Urinary bladder (tissue), 4 donors: ENCODE data around the gene SENP7. TPM values are rescaled to one million over a fixed set of nuclear protein-coding genes. Genes with fewer than 3 reads are reported as not detected.
"Not testable (repeated sequence)": the region's sequence is repeated elsewhere in the genome, so short reads cannot be mapped to it uniquely, and the experiment has no call there.

Experiments
- DNase-seq: peaks from one replicate; pipeline ENCODE4 v3.0.0-alpha.2; 2015; ENCODE audit errors: extremely low spot score
- H3K27ac ChIP-seq: one replicate; pipeline ENCODE4 v1.5.1; 2013; ENCODE audit warnings: low read depth, mild to moderate bottlenecking, moderate library complexity
- H3K36me3 ChIP-seq: one replicate; pipeline ENCODE4 v1.6.1; 2013; ENCODE audit warnings: mild to moderate bottlenecking, moderate library complexity; ENCODE audit not compliant: insufficient read depth
- H3K4me1 ChIP-seq: one replicate; pipeline ENCODE4 v1.6.1; 2013; ENCODE audit warnings: mild to moderate bottlenecking, moderate library complexity; ENCODE audit not compliant: insufficient read depth
- H3K4me3 ChIP-seq: one replicate; pipeline ENCODE4 v1.5.1; 2013; ENCODE audit warnings: low read depth, low read length
- WGBS: extraction: QIAGEN DNeasy Blood & Tissue Kit; methylation state at CpG from one replicate; pipeline ENCODE4 v1.1.7; 2013; 5-methylcytosine and 5-hydroxymethylcytosine counted together
- polyA plus RNA-seq: library from polyadenylated mRNA; stranded (reverse); fragments of 200-250 nt; gene quantifications from one replicate; pipeline ENCODE4 v1.2.3, GENCODE V29; 2013
- total RNA-seq: library from RNA; depleted of rRNA; stranded (reverse); fragments of >200 nt; gene quantifications from one replicate; pipeline ENCODE4 v1.2.3, GENCODE V29; 2014
- donor health status: healthy with polysubstance abuse.
- donor health status: healthy.

Gene SENP7
- total and polyA plus RNA-seq, 2 donors: 13.1 to 136 TPM

DNA sequence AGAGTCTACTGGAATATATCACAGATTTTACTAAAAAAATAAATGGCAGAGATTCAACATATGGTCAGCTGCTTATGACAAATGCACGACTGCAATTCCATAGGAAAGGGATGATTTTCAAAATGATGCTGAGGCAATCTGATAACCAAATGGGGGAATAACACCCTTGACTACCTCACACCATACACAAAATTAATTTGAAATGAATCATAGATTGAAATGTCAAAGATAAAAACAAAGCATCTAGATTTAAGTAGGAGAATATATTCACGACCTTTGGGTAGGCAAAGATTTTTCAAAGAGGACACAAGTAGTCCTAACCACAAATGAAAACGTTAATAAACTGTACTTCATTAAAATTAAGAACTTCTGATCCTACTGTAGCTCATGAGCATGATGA is 11.2 kb downstream of the SENP7 start:
- Histone ChIP-seq H3K4me1 (no peaks in the 10 kb centered on the region), H3K4me3 (no peak overlapping the region), H3K36me3 (peaks cover 4% of the 10 kb centered on the region), H3K27ac (no peak overlapping the region)
- DNase-seq: no peak
- 78% methylated on average over 3 of the region's 3 CpGs for WGBS

DNA sequence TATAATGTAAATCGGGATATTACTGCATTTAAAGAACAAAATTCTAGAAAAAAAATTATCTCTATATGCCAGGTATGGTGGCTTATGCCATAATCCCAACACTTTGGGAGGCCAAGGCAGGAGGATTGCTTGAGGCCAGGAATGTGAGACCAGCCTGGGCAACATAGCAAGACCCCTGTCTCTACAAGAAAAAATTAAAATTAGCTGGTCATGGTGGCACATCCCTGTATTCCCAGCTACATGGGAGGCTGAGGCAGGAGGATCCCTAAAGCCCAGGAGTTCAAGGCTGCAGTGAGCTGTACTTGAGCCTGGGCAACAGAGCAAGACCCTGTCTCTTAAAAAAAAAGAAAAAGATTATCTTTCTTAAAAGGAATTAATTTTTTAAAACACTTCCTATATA is 12.8 kb downstream of the SENP7 start:
- 97% methylated on average over 1 of the region's 1 CpG for WGBS
- DNase-seq: no peak
- H3K4me3 ChIP-seq: no peak overlapping the region
- H3K4me1 ChIP-seq: no peaks in the 10 kb centered on the region
- H3K27ac ChIP-seq: no peak overlapping the region
- peaks cover 4% of the 10 kb centered on the region for H3K36me3 ChIP-seq

DNA sequence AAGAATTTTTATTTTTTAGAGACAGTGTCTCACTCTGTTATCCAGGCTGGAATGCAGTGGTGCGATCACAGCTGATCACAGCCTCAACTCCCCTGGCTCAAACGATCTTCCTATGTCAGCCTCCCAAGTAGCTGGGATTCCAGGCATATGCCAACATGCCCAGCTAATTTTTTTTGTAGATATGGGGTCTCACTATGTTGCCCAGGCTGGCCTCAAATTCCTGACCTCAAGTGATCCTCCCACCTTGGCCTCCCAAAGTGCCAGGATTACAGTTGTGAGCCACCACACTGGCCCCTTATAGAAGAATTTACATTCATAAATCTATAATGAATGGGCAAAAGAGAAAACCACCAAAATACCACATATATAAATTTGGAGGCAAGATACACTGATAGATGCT is 15.2 kb downstream of the SENP7 start:
- DNase-seq: no peak
- H3K36me3 ChIP-seq: peaks cover 2% of the 10 kb centered on the region
- H3K4me3 ChIP-seq: no peak overlapping the region
- 97% methylated on average over 2 of the region's 2 CpGs for WGBS
- H3K4me1 ChIP-seq: no peaks in the 10 kb centered on the region
- no peak overlapping the region for H3K27ac ChIP-seq

DNA sequence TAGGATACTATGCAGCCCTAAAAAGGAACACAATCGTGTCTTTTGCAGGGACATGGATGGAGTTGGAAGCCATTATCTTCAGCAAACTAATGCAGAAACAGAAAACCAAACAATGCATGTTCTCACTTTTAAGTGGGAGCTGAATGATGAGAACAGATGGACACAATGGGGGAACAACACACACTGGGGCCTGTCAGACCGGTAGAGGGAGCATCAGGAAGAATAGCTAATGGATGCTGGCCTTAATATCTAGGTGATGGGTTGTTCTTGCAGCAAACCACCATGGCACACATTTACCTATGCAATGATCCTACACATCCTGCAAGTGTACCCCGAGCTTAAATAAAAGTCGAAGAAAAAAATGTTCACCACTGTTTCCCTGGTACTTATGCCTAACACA is 17.5 kb downstream of the SENP7 start:
- DNase-seq: no peak
- 83% methylated on average over 4 of the region's 4 CpGs for WGBS
- Histone ChIP-seq H3K36me3 (no peaks in the 10 kb centered on the region), H3K4me3 (no peak overlapping the region), H3K27ac (no peak overlapping the region), H3K4me1 (no peaks in the 10 kb centered on the region)

DNA sequence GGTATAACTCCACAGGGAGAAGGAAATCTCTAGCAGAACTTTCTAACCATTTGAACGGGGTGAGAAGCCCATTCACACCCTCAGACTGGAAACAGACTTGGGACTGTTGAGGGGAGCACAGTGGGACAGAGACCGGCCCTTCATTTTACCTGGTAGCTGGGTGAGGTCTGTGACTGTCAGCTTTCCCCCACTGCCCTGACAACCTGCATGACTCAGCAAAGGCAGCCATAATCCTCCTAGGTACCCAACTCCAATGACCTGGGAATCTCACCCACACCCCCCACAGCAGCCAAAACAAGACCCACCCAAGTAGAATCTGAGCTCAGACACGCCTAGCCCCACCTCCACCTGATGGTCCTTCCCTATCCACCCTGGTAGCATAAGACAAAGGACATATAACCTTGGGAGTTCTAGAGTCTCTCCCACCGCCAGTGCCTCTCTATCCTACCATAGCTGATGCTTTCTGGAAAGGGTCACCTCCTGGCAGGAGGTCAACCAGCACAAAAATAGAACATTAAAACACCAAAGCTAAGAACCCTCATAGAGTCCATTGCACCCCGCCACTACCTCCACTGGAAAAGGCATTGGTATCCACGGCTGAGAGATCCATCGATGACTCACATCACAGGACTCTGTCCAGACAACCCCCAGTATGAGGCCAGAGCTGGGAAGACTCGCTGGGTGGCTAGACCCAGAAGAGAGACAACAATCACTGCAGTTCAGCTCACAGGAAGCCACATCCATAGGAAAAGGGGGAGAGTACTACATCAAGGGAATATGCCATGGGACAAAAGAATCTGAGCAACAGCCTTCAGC is 28.0 kb downstream of the SENP7 start:
- 91% methylated on average over 8 of the region's 8 CpGs for WGBS
- no peak for DNase-seq
- H3K4me1 ChIP-seq: no peaks in the 10 kb centered on the region
- H3K27ac ChIP-seq: no peak overlapping the region
- H3K4me3 ChIP-seq: no peak overlapping the region
- H3K36me3 ChIP-seq: no peaks in the 10 kb centered on the region

DNA sequence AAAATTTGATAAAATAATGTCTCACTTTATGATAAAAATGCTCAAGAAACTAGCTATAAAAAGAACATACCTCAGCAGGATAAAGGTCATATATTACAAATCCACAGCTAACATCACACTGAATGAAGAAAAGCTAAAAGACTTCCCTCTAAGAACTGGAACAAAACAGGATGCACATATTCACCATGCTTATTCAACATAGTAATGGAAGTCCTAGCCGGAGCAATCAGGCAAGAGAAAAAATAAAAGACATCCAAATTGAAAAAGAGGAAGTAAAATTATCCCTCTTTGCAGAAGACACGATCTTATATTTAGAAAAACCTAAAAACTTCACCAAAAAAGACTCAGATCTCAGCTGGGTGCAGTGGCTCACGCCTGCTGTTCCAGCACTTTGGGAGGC is 34.0 kb downstream of the SENP7 start:
- DNase-seq: no peak
- Histone ChIP-seq H3K4me1 (no peaks in the 10 kb centered on the region), H3K4me3 (no peak overlapping the region), H3K36me3 (no peaks in the 10 kb centered on the region), H3K27ac (no peak overlapping the region)
- 81% methylated on average over 3 of the region's 3 CpGs for WGBS

DNA sequence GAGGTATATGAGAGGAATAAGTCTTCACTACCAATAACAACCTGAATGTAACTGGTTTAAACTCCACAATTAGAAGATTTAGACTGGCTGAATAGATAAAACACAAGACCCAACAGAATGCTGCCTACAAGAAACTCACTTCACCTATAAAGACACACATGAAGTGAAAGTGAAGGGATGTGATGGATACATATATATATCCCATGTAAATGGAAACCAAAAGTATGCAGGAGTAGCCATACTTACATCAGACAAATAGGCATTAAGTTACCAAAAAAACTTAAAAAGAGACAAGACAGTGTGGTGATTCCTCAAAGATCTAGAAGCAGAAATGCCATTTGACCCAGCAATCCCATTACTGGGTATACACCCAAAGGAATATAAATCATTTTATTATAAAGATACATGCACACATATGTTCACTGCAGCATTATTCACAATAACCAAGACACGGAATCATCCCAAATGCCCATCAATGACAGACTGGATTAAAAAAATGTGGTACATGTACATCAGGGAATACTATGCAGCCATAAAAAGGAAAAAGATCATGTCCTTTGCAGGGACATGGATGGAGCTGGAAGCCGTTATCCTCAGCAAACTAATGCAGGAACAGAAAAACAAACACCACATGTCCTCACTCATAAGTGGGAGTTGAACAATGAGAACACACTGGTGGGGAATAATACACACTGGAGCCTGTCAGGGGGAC is 38.0 kb downstream of the SENP7 start:
- H3K4me3 ChIP-seq, H3K36me3 ChIP-seq, DNase-seq, H3K4me1 ChIP-seq, H3K27ac ChIP-seq: not testable (repeated sequence)
- 94% methylated on average over 2 of the region's 2 CpGs for WGBS

DNA sequence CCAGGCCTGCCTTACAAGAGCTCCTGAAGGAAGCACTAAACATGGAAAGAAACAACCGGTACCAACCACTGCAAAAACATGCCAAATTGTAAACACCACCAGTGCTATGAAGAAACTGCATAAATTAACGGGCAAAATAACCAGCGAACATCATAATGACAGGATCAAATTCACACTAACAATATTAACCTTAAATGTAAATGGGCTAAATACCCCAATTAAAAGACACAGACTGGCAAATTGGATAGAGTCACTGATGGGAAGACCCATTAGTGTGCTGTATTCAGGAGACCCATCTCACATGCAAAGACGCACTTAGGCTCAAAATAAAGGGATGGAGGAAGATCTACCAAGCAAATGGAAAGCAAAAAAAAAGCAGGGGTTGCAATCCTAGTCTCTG is 44.3 kb downstream of the SENP7 start:
- DNase-seq, H3K27ac ChIP-seq, H3K4me1 ChIP-seq, H3K36me3 ChIP-seq, H3K4me3 ChIP-seq: not testable (repeated sequence)
- WGBS: 98% methylated on average over 4 of the region's 4 CpGs

DNA sequence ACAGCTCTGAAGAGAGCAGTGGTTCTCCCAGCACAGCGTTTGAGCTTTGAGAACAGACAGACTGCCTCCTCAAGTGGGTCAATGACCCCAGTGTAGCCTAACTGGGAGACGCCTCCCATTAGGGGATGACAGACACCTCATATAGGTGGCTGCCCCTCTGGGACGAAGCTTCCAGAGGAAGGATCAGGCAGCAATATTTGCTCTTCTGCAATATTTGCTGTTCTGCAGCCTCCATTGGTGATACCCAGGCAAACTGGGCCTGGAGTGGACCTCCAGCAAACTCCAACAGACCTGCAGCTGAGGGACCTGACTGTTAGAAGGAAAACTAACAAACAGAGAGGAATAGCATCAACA is 45.7 kb downstream of the SENP7 start:
- H3K4me1 ChIP-seq, H3K36me3 ChIP-seq, H3K27ac ChIP-seq, H3K4me3 ChIP-seq, DNase-seq: not testable (repeated sequence)
- 68% methylated on average over 3 of the region's 3 CpGs for WGBS

DNA sequence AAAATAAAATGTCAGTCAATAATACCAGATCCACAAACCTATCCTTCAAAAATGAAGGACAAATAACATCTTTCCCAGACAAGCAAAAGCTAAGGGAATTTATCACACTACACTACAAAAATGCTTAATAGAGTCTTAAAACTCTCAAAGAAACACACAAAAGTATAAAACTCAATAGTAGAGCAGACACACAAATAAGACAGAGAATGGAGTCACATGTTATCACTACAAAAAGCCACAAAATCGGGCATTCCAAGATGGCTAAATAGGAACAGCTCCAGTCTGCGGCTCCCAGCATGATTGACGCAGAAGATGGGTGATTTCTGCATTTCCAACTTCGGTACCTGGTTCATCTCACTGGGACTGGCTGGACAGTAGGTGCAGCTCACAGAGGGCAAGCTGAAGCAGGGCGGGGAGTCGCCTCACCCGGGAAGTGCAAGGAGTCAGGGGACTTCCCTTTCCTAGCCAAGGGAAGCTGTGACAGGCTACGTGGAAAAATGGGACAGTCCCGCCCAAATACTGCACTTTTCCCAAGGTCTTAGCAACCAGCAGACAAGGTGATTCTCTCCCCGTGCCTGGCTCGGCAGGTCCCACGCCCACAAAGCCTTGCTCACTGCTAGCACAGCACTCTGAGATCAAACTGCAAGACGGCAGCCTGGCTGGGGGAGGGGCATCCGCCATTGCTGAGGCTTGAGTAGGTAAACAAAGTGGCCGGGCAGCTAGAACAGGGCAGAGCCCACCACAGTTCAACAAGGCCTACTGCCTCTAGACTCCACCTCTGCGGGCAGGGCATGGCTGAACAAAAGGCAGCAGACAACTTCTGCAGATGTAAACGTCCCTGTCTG is 46.3 kb downstream of the SENP7 start:
- Histone ChIP-seq H3K4me1 (no peaks in the 10 kb centered on the region), H3K4me3 (no peak overlapping the region), H3K27ac (no peak overlapping the region), H3K36me3 (no peaks in the 10 kb centered on the region)
- DNase-seq: no peak
- WGBS: 74% methylated on average over 17 of the region's 17 CpGs

DNA sequence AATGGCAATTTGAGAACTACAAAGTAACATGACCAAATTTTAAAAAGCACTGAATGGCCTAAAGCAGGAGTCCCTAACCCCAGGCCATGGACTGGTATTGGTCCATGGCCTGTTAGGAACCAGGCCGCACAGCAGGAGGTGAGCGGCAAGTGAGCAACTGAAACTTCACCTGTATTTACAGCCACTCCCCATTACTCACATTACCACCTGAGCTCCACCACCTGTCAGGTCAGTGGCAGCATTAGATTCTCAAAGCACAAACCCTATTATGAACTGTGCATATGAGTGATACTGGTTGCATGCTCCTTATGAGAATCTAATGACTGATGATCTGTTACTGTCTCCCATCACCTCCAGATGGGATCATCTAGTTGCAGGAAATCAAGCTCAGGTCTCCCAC is 48.8 kb downstream of the SENP7 start:
- H3K4me3 ChIP-seq: no peak overlapping the region
- DNase-seq: no peak
- no peaks in the 10 kb centered on the region for H3K36me3 ChIP-seq
- H3K27ac ChIP-seq: no peak overlapping the region
- 98% methylated on average over 2 of the region's 2 CpGs for WGBS
- no peaks in the 10 kb centered on the region for H3K4me1 ChIP-seq

DNA sequence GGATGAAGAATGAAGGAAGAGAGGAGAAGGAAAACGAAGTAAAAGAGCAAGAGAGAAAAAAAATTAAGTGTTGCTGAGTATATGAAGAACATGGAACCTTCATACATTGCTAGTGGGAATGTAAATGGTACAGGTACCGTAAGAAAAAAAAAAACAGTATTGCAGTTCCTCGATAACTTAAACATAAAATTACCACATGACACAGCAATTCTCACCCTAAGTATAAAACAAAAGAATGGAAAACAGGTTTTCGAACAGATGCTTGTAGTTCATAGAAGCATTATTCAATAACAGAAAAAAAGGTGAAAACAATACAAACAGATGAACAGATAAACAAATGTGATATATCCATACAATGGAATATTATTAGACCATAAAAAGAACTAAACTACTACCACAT is 51.6 kb downstream of the SENP7 start:
- Histone ChIP-seq H3K27ac (no peak overlapping the region), H3K4me3 (no peak overlapping the region), H3K36me3 (no peaks in the 10 kb centered on the region), H3K4me1 (peaks cover 1% of the 10 kb centered on the region)
- no peak for DNase-seq
- 85% methylated on average over 4 of the region's 4 CpGs for WGBS

DNA sequence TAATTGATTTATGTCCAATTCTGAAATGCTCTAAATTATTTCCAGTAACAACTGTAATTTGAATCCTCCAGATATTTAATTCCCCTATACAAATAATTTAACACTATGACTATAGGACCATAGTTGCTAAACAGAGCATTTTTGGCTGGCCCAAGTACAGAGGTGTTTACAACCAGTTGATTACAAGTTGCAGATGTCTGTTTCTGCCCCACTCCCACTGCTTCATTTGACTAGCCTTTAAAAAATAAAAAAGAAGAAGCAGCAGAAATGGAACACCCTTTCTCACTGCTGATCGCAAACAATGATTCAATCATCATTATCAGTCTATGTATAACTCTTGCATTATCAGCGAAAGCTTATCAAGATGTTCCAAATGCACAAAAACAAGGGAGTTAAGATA is 54.6 kb downstream of the SENP7 start:
- DNase-seq: no peak
- H3K4me1 ChIP-seq: peaks cover 1% of the 10 kb centered on the region
- 60% methylated on average over 2 of the region's 2 CpGs for WGBS
- no peaks in the 10 kb centered on the region for H3K36me3 ChIP-seq
- no peak overlapping the region for H3K27ac ChIP-seq
- H3K4me3 ChIP-seq: no peak overlapping the region

DNA sequence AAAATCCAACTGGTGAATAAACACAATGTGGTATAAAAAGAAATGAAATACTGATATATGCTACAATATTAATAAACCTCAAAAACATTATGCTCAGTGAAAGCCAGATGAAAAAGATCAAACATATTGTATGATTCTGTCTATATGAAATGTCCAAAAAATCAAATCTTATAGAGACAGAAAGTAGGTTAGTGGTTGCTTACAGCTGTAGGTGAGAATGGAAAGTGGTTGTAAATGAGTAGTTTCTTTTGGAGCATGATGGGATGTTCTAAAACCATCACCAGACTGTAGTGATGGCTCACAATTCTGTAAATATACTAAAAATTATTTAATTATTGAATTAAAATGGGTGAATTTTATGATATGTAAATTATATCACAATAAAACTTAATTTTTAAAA is 58.4 kb downstream of the SENP7 start:
- no peak for DNase-seq
- H3K27ac ChIP-seq: no peak overlapping the region
- H3K4me3 ChIP-seq: no peak overlapping the region
- H3K4me1 ChIP-seq: peaks cover 1% of the 10 kb centered on the region
- no peaks in the 10 kb centered on the region for H3K36me3 ChIP-seq
